ENCODE data around the gene KRT39.
"Not testable (repeated sequence)": the region's sequence is repeated elsewhere in the genome, so short reads cannot be mapped to it uniquely, and the experiment has no call there.

Gene KRT39

GRCh38 chr17:40936976-40937375, 29.8 kb downstream of the KRT39 start:
- no peak for DNase-seq

GRCh38 chr17:40936437-40936971, 30.2 kb downstream of the KRT39 start:
- DNase-seq: no peak

DNA sequence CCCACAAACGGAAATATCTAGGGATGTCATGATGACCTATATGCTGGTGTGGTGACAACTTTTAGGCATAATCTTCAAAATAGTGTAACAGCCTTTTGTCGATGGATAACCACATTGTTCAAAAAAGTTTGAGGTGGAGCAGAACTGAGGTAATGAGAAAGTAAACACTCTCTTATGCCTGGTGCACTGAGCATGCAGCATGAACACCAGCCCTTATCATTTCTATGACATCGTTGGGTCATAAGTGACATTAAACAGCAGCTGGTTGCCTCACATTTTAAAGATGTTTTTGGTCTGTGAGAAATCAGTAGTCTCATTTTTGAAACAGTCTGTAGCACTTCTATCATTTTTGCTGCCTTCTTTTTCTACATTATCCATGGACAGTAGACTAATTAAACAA, 31.1 kb downstream of the KRT39 start:
- DNase-seq: no peak

GRCh38 chr17:40932608-40933007, 34.1 kb downstream of the KRT39 start:
- no peak for DNase-seq

GRCh38 chr17:40931311-40931710, 35.4 kb downstream of the KRT39 start:
- no peak for DNase-seq

GRCh38 chr17:40926341-40926740, 40.4 kb downstream of the KRT39 start:
- DNase-seq: no peak

- no peak for DNase-seq
These were observed 44.5 kb downstream of the KRT39 start for GRCh38 chr17:40922239-40922638.

GRCh38 chr17:40921026-40921425, 45.7 kb downstream of the KRT39 start:
- DNase-seq: no peak

- not testable (repeated sequence) for DNase-seq
These were observed 49.6 kb downstream of the KRT39 start for GRCh38 chr17:40917116-40917515.

GRCh38 chr17:40916366-40916765, 50.4 kb downstream of the KRT39 start:
- no peak for DNase-seq

DNA sequence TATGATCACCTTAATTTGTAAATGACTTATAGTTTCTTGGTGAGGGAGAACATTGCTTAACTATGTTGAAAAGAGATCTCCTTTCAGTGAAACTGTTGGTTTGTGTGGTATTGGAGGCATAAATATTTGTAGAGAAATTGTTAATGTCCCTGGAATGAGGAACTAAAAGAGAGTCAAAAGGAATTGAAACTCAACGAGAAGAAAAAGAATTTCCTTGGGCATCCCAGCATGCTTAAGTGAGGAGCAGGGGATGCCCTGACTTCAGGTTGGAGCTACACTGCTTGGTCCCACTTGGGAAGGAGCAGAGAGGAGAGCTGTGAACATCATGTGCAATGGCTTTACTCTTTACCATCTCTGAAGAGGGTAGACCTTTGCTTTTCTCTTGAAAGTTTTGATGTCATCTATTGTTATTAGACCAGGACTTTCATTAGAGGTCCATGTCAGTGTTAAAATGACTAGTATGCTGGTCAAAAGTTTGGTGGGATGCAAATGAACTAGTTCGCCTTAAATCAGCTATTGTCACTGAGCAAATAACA, 51.0 kb downstream of the KRT39 start:
- no peak for DNase-seq

- DNase-seq: no peak
These were observed 51.5 kb downstream of the KRT39 start for GRCh38 chr17:40915199-40915661.

DNA sequence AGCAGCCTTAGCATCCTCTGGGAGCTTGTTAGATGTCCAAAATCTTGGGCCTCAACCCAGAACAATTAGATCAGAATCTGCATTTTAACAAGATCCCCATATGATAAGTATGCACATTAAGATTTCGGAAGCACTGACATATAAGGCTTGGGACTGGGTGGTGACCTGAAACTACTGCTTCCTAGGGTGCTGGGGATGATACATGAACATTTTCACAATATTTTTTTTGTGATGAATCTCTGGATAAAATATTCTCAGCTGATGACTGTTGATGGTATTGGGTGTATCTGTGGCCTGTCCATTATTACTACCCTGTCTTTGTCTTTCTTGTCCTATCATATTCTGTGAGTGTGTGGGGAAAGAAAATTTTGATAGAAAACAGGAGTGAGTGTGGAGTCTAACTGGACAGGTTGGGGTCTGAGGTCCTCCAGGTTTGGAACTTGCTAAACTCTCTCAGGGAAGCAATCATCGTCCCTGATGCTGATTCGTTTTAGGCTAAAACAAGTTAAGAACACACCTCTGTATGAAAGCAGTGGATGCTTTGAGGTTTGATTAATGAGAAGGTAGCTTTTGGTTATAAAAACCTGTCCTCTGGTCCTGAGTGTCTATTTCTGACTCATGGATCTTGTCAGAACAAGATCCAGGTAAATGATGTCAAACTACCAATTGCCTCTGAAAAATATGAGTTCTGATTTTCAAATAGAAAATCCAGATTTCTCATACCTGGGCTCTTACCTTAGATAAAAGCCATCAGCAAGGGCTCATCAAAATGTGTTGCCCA, 52.5 kb downstream of the KRT39 start:
- DNase-seq: no peak

- no peak for DNase-seq
These were observed 54.1 kb downstream of the KRT39 start for GRCh38 chr17:40912486-40913210.

- DNase-seq: no peak
These were observed 56.3 kb downstream of the KRT39 start for GRCh38 chr17:40910441-40910841.

DNA sequence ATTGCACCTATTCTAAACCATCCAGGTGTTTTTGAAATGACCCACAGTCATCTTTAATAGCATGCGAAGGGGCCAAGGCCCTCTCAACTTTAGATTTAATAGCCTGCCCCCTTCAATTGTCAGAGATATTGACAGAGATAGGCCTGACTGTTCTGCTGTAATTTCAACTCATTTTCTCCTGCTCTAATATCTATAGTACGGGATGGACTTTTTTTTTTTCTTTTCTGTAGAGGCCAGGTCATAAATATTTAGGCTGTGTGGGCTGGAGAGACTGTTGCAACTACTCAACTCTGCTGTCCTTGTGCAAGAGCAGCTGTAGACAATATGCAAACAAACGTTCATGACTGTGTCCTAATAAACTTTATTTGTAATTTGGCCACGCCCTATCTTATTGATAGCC, 57.0 kb downstream of the KRT39 start:
- no peak for DNase-seq

DNA sequence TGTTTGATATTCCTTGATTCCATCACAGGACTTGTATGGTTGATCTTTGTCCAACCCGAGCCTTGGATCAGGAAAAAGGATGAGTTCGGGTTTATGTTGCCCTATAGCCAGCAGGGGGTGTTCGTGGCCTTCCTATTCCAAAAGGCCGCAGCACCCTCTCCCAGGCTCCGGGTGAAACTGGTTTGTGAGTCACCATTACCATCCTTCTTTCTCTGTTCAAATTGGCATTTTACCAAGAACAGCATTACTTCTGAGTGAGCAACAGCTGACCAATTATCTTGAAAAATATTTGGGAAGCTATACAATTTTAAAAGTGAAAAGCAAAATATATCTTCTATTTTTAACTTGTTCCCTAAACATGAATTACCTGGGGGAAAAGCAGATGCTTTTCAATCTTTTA, 57.4 kb downstream of the KRT39 start:
- DNase-seq: peak; percentile 57
